LoVo (cell line): ENCODE data around the gene FBXW10B.
"Not testable (repeated sequence)": the region's sequence is repeated elsewhere in the genome, so short reads cannot be mapped to it uniquely, and the experiment has no call there.

Experiments
- DNase-seq: peaks from one replicate; pipeline ENCODE4 v3.0.0-alpha.2; 2016; ENCODE audit warnings: low spot score

The FBXW10B gene

DNA sequence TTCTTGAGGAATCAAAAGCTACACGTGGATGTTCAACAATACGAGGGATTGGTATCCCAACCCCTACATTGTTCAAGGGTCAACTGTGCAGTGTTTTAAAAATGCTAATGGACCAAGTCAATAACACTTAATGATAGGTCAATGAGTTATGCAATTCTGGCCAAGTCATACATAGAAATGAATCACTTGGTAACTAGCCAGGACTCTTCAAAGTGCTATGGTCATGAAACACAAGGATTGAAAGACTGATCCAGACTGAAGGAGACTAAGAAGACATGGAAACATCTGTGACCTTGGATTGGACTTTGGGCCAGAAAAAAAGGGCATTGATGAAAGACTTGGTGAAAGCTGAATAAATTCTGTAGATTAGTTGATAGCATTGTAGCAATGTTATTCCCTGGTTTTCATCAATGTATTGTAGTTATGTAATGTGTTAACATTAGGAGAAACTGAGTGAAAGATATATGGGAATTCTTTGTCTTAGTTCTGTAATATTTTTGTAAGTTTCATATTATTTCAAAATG is 11.5 kb upstream of the FBXW10B start:
- DNase-seq: not testable (repeated sequence)

DNA sequence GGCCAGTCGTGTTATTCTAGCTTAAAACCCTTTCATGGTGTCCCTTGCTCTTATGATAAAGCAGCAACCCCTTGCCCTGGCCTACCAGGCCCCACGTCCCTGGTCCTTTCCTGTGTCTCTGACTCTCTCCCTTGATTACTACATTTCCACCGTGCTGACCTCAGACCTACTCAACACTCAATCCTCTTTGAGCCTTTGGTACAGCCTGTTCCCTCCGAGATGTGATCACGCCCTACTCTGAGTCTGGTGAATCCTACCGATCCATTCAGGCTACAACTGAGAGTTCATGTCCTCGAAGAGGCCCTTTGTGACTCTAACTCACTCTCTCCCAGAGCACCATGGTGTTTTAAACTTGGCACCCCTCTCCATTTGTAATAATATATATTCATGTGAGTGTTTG is 10.5 kb upstream of the FBXW10B start:
- DNase-seq: not testable (repeated sequence)

DNA sequence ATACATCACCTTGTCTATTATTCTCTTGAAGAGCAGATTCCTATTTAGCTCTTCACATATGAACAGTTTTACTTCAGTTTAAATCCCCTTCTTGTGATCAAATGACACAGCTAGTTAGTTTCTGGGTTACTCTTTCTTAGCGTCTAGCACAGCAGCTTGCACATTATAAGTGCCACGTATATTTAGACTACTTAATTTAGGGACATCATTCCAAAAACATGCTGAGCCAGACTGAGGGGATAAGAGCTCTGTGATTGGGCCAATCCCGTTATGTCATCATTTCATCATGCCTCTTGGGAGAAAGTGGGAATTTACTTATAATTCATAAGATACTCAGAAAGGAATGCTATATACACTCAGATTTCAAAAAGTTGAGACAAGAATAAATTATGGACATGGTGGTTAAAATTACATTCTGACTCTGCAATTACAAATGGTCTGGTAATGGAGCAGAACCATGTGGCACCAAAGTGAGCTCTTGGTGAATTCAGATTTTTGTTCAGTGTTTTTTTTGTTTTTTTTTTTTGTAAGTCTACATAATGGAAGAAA is 4.2 kb upstream of the FBXW10B start:
- not testable (repeated sequence) for DNase-seq

DNA sequence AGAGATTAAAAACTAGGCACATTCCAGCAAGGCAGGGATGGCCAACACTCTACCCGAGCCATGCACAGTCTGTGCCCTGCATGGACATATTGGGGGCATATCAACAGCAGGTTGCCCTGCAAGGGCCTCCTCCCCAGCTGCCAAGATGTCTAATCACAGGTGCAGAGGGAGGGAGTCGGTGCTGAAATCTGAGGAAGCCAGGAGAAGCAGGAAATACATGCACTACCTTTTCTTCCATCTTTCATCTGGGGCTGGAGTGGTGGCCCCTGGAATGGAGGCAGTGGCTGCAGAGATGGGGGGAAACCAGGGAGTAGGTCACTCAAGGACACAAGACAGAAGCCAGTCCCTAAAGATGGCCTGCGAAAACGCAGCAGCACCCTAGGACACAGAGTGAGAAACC is 3.8 kb upstream of the FBXW10B start:
- not testable (repeated sequence) for DNase-seq

DNA sequence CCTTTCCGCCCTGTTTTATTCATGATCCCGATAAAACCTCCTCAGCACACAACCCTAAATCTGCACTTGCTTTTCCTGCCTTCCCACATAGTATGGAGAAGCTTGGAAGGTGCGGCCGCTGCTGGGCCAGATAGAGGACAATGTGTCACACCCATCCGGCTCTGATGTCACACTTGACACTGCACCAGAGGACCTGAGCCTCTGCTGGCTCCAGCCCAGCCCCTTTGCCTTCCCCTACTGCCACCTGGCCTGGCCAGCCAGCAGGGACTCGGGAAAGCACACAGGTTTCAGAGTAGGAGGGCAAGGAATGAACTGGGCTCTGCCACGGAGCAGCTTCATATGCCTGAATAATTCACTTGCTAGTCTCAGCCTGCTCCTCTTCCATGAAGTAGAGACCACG is 2.6 kb upstream of the FBXW10B start:
- not testable (repeated sequence) for DNase-seq

DNA sequence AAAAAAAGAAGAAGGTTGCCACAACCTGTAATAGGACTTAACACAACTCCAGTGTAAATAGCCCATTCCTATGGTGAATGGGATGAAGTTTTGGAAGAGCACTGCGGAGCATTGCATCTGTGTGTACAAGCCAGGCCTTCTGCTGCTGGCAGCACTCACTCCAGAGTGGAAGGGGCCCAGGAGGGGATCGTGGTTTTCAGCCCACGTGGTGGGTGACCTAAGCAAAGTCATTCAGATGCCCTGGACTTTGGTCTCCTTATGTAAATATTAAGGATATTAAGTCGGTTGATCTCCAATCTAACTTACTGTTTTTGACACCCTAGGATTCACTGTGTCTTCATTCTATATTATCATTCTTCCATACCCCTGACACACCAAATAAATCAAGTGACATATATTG is 2.7 kb downstream of the FBXW10B start:
- DNase-seq: not testable (repeated sequence)

DNA sequence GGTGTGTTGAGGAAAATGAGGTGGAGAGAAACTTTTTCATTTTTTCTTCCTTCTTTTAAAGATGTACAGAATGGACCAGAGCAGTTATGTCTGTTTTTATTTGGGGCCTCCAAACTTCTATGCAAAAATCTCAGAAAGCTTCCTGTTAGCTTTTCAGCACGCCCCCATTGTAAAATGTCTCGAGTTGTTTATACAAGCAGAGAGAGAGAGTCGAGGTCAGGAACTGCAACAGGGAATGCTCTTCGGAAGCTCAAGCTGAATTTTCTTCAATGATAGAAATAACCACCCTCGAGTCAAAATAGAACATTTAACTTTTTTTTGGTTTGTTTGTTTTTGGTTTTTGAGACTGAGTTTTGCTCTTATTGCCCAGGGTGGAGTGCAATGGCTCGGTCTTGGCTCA is 3.7 kb downstream of the FBXW10B start:
- not testable (repeated sequence) for DNase-seq

DNA sequence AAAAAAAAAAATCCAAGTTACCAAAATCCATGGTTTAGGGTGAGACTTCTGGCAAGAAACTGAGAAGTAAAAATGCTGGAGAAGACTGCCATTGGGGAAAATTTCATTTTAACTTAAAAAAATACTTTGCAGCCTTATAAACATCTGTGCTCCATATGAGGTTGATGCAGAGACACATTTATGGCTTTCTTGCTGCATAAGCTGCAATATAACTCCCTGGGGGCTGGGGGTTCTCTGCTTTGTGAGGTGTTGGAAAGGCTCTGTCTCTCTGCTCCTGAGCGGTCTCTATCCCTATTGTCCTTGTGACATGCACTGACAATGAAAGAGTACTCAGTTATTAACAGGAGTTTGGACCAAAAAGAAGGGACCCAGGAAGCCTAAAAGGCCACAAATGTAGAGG is 6.4 kb downstream of the FBXW10B start:
- not testable (repeated sequence) for DNase-seq

DNA sequence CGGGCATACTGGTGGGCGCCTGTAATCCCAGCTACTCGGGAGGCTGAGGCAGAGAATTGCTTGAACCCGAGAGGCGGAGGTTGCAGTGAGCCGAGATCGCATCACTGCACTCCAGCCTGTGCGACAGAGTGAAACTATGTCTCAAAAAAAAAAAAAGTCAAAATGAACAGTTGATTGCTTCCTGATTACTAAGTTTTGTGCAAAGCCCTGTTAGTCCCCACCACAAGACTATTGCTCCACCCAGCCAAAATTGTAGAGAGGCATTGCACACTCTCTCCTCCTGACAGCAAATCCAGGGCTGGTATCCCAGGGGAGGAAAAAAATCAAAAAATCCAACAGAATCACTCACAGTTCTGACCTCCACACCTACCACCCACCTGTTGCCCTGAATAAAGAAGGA is 26.5 kb downstream of the FBXW10B start:
- not testable (repeated sequence) for DNase-seq

DNA sequence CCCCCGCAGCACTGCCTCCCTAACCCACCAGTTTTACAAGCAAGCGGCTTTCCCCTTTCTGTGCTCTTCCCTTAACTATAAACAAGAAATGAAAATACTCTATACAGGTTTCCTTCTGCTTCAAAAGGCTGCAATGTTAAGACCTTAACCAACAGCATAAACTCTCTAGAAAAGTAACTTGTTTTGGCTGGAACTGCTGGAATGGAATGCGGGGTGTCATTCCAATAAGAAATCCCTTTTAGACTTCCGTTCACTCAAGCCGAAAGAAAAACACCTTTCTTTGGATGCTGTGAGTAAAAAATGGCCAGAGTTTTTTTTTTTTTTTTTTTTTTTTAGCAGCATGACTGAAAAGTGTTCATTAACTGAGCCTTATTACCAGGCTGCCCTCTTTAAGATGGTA is 27.5 kb downstream of the FBXW10B start:
- DNase-seq: not testable (repeated sequence)

DNA sequence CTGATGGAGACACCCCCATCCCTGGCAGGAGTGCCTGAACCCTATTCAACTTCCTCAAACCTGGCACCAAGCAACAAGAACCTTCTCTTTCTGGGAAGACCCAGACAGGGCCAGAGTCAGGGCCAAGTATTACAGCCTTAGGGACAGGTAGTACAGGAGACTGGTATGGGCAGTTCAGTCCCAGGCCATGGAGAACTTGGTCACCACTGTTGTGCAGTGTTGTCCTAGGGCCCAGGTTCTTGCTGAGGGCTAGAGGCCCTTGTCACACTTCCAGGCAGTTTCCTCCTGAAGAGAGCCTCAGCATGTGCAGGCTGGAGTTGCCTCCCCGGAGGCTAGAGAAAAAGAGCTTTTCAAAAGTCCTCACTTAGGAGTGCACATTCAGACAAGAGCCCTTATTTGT is 28.7 kb downstream of the FBXW10B start:
- not testable (repeated sequence) for DNase-seq

DNA sequence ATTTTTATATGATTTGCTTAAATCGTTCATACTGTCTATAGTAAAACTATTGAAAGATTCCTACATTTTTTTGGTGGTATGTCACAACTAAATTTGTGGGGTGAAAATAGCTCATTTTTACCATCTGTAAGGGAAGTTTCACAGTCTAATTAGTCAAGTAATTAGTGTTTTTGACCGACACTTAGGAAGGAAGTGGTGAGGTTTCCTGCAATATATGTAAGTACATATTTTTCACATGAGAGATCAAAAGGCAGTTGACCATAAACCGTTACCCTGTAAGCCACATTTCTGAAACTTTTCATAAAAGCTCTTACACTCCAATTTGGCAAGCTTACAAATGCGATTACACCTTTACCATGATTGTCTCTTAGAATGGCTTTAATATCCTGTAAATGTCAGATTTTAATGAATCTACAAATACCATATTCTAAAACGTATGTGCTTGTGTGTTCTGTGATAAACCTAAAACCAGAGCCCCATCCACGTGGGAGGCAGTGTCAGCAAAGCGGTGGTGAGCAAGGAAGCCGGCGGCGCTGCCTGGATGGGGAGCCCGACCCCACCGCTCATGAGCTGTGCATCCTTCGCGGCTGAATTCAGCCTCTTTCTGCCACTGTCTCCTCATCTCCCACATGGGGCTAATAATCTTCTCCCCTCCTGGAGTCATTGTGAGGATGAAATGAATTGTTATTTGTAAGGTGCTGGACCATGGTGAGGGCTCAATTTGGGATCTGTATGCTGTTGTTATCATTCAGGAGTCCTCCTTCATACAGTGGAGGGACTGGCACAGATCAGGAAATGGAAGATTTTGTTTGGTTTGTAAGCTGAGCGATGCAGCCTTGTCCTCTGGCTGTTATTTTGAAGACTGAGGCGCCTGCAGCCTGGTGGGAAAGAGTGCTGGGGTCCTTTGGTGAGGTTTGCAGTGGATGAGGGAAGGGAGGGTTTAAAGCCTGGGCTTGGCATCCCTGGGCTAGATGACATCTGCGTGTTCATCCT is 29.7 kb downstream of the FBXW10B start:
- not testable (repeated sequence) for DNase-seq

DNA sequence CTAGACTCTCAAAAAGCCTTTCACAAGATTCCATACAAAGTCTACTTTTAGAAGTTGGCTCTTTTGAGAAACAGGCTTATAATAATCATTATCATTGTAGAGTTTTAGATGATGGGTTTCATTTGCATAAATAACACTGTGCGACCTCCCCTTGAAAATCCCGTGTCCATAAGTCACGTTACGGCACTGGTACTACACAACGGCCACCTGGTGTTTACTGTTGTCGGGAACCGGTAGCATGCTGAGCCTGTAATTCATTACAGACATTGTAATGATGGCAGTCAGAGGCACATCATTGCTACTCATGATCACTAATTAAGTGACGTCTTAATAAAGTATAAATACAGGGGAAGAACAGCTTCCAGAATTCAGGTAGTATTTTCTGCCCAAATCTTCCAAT is 31.5 kb downstream of the FBXW10B start:
- DNase-seq: not testable (repeated sequence)

DNA sequence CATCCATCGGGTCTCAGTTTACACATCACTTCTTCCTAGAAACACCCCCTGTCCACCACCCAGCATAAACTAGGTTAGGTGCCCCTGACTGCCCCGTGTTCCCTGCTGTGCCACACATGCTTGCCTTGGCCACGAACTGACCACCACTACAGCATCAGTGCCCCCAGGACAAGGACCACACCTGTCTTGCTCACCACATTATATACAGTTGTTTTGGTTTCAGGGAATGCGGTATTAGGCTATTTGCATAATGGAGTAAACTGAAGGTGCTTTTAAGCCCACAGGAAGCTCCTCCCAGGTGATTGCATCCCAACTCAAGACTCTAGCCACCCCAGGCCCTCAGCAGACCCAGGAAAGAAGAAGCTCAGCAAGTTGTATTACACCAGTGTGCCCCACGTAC is 36.2 kb downstream of the FBXW10B start:
- DNase-seq: not testable (repeated sequence)

DNA sequence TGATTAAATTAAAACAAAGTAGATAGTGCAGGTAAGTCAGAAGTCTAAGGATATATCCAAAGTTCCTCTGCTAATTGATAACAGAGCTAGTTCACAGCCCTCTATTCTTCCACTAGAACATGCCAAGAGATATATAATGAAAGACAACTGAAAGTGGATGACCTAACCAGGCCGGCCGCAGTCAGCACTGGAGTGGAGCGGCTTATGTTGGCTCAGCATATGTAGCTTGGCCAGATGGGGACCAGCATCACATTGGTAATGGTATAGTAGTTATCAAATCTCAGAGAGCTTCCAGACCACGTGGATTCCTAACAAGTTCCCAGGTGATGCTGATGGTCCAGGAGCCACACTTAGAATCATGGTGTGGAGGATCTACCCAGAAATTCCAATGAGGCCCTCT is 38.0 kb downstream of the FBXW10B start:
- DNase-seq: not testable (repeated sequence)

DNA sequence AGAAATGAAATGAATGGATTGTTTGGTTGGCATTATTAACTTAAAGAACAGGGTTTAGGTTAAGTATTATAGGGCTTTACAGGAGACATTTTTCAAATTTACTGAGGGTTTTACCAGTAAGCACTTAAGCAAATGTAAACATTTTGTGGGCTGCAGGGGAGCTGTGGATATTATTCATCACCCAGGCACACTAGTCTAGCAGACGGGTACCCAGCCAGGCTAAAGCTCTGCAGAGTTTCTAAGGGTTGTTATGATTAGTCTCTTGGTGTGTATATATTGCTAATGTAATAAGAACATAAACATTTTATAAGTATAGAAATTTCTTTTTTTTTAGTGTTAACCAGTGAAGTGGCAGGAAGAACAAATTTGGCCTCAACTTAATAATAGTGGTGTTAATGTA is 42.7 kb downstream of the FBXW10B start:
- DNase-seq: not testable (repeated sequence)

DNA sequence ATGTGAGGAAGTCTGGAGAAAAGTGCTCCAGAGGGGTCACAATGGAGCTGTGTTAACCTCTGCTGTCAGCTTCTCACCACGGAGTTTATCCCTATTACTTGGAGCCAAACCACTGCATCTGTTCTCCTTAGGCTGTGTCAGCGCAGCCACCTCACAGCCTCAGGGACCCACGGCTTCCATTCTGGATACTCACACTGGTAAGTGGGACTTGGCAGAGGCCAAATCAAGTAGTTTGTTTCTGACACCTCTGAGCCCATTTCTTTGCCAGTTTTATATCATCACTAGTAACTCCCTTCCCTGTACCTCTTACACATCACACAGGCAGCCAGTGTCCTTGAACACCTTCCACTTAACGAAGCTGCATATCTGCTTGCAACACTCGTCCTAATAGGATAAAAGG is 44.8 kb downstream of the FBXW10B start:
- DNase-seq: not testable (repeated sequence)

DNA sequence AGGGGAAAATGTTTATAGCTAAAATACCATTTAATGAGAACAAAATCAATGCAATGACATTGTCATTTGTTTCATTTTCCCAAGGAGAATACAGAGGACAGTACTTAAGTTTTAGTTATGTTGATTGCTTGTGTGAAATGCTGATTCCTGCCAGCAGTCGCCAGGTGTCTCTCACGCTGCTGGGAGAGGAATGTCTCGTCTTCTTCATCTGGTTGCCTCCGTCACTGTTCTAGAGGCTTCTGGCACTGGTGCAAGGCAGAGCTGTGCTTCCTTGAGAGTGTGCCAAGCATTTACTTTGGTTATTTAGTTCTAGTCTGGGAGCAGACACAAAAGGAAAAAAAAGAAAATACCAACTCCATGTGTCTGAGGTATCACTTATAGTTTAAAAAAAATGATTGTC is 45.6 kb downstream of the FBXW10B start:
- DNase-seq: not testable (repeated sequence)
